Measurements from ENCODE around the gene ENHO. TPM values are rescaled to one million over a fixed set of nuclear protein-coding genes. Genes with fewer than 3 reads are reported as not detected.
A peak's percentile ranks its signal among the peaks of the same experiment; 100 is the strongest.

Gene ENHO
- total RNA-seq, 2 experiments from 2014 or later, result not detected

DNA sequence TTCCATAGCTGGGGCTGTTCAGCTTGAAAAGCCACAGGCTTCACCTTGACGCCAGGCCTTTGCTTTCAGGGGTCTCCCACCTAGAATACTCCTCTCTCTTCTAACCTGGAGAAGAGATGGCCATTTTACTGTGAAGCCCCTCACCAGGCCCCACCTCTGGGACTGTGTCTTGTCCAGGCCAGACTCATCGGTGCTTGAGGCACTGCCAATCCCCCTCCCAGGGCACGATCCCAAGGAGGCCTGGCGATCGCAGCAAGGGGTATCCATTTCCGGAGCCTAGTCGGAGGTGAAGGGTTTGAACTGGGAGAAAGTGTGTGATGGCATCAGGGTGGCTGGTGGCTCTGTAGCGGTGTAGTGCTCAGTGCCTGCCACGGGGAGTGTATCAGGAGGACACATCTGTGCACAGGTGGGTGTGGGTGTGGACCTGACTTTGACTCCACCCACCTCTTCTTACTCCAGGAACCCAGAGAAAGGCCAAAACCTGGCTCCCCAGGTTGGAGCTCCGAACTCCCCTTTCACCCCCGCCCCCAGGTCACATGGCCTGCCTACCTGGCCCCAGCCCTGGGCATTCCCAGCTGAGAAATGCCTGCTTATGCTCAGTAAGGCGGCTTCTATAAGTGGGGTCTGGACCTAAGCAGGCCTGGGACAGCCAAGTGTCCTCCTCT, 27.4 kb upstream of the ENHO start:
- POLR2A ChIA-PET, result no interaction called here
- H3K36me3 Mint-ChIP-seq (ENCODE audit: low read depth), result no peaks in the 10 kb centered on the region
- peaks cover 15% of the 10 kb centered on the region for H3K27me3 Mint-ChIP-seq
- no peak overlapping the region for H3K4me3 Mint-ChIP-seq
- CTCF ChIA-PET, result interaction anchor here (1.1 kb wide), 1 partner anchor 146 kb away, joined by 3 read pairs; no protein-coding TSS in a partner anchor
- ATAC-seq, result no peak
- H3K9me3 Mint-ChIP-seq, result no peaks in the 10 kb centered on the region
- DNase-seq, result no peak
- TF ChIP-seq, protein P1, sequence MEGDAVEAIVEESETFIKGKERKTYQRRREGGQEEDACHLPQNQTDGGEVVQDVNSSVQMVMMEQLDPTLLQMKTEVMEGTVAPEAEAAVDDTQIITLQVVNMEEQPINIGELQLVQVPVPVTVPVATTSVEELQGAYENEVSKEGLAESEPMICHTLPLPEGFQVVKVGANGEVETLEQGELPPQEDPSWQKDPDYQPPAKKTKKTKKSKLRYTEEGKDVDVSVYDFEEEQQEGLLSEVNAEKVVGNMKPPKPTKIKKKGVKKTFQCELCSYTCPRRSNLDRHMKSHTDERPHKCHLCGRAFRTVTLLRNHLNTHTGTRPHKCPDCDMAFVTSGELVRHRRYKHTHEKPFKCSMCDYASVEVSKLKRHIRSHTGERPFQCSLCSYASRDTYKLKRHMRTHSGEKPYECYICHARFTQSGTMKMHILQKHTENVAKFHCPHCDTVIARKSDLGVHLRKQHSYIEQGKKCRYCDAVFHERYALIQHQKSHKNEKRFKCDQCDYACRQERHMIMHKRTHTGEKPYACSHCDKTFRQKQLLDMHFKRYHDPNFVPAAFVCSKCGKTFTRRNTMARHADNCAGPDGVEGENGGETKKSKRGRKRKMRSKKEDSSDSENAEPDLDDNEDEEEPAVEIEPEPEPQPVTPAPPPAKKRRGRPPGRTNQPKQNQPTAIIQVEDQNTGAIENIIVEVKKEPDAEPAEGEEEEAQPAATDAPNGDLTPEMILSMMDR (IDR thresholded peaks at IDR 0.05), result no peak
- H3K27ac Mint-ChIP-seq, result no peak overlapping the region
- H3K4me1 Mint-ChIP-seq (ENCODE audit: low read depth), result no peaks in the 10 kb centered on the region
- intact Hi-C loops (cut with micrococcal nuclease), result no loop called here

DNA sequence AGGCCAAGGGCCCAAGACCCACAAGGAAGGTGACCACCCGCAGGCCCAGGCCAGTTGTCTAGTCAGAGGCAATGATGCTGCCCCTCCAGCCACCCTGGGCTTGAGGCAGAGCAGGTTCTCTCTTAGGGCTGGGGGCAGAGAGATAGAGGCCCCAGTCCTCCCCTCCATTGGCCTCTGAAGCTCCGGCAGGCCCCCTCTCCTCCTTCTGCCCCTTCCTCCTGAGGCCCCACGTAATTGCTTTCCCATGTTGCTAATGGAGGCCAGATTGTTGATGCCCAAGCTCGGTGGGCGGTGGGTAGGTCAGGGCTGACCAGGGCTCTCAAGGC, 26.6 kb upstream of the ENHO start:
- Mint-ChIP-seq H3K4me1 (ENCODE audit: low read depth) (no peaks in the 10 kb centered on the region), H3K27ac (no peak overlapping the region), H3K27me3 (peaks cover 15% of the 10 kb centered on the region), H3K9me3 (no peaks in the 10 kb centered on the region), H3K36me3 (ENCODE audit: low read depth) (no peaks in the 10 kb centered on the region), H3K4me3 (no peak overlapping the region)
- CTCF ChIA-PET, result interaction anchor here (1.1 to 2.4 kb wide), 2 partner anchors 45 to 145 kb away, joined by 3 to 10 read pairs; no protein-coding TSS in a partner anchor
- intact Hi-C loops (cut with micrococcal nuclease), result loop anchor here (5.0 kb wide), 1 partner anchor 43 kb away; no protein-coding TSS in a partner anchor
- TF ChIP-seq, protein P1 (IDR thresholded peaks at IDR 0.05), result no peak
- POLR2A ChIA-PET, result no interaction called here
- DNase-seq (no peak), ATAC-seq (no peak)

DNA sequence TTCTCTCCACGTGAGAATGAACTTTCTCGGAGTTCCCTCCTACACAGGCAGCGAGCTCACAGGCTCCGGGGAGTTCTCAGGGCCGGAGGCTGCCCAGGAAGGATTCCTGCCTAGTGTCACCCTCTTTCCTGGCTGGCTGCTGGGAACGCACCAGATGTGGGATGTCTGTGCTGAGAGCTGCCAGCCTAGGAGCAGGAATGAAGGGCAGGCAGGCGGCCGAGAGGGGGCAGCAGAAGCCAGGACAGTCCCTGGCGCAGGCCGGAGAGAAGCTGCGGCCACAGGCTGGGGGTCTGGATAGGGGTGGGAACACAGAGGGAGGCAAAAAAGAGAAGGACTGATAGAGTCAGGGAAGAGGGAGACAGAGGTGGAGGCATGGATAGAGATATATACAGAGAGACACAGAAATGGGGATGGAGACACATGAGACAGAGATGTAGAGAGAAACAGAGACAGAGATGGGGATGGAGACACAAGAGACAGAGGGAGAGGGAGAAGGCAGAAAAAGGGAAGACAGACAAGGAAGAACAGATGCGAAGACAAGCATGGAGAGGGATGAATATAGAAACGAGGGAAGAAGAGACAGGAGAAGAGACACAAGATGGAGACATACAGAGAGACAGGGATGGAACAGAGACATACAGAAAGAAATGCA, 25.3 kb upstream of the ENHO start:
- no peaks in the 10 kb centered on the region for H3K4me1 Mint-ChIP-seq (ENCODE audit: low read depth)

DNA sequence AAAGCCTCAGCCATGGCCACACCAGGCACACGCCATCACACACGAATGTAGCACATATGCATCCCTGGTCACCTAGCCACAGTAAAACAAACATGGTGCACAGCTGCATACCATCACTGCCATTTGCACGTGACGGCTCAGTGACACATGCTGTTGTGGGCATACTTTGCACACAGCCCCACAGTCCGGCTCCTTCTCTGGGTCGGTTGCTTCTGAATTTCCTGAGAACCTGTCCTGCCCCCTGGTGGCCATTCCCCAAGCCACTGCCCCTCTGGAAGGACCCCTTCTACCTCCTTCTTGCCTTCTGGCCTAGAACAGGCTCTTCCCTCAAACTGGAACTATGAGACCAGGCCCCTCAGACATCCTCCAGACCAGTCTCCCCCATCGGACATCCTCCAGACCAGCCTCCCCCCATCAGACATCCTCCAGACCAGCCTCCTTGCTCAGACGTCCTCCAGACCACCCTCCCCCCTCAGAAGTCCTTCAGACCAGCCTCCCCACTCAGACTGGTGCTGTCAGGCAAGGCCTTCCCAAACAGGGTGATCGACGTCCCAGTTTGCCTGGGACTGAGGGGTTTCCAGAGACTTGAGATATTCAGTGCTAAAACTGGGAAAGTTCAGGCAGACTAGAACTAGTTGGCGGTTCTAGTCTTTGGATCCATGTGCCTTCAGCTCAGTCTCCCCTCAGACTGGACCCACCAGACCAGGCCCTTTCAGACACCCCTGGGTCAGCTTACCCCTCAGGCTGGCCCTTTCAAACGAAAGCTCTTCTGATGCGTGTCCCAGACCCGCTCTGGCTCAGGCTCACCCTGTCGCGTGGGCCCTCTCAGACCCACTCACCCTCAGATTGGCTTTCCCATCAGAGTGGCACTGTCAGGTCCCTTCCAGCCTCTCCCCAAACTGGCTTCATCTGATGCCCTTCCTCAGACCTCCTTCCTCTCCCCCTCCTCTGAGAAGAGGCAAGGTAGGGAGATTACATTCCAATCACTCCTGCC, 24.3 kb upstream of the ENHO start:
- intact Hi-C loops (cut with micrococcal nuclease), result loop anchor here (5.0 kb wide), 1 partner anchor 45 kb away; no protein-coding TSS in a partner anchor
- ATAC-seq, result peak; percentile 83
- CTCF ChIA-PET, result interaction anchor here (0.7 to 2.9 kb wide), 26 partner anchors 9 to 166 kb away, joined by 3 to 24 read pairs (median 5); no protein-coding TSS in a partner anchor

More for the DNA sequence above, 25.3 kb upstream of the ENHO start:
- DNase-seq, result peak; percentile 65
- Mint-ChIP-seq H3K9me3 (no peaks in the 10 kb centered on the region), H3K36me3 (ENCODE audit: low read depth) (no peaks in the 10 kb centered on the region), H3K27me3 (peaks cover 15% of the 10 kb centered on the region), H3K27ac (no peak overlapping the region), H3K4me3 (no peak overlapping the region)
- peak; percentile 69 for ATAC-seq
- intact Hi-C loops (cut with micrococcal nuclease), result loop anchor here (5.0 kb wide), 1 partner anchor 44 kb away; no protein-coding TSS in a partner anchor
- POLR2A ChIA-PET, result interaction anchor here (0.6 kb wide), 1 partner anchor 270 kb away, joined by 3 read pairs; no protein-coding TSS in a partner anchor
- CTCF ChIA-PET, result interaction anchor here (0.7 to 2.9 kb wide), 24 partner anchors 10 to 167 kb away, joined by 3 to 24 read pairs (median 5); no protein-coding TSS in a partner anchor
- TF ChIP-seq, protein P1 (IDR thresholded peaks at IDR 0.05), result peak; percentile 87

More for the DNA sequence above, 24.3 kb upstream of the ENHO start:
- POLR2A ChIA-PET, result no interaction called here
- Mint-ChIP-seq H3K36me3 (ENCODE audit: low read depth) (no peaks in the 10 kb centered on the region), H3K27ac (no peak overlapping the region), H3K4me1 (ENCODE audit: low read depth) (no peaks in the 10 kb centered on the region), H3K27me3 (peaks cover 15% of the 10 kb centered on the region), H3K9me3 (no peaks in the 10 kb centered on the region), H3K4me3 (no peak overlapping the region)
- TF ChIP-seq, protein P1 (IDR thresholded peaks at IDR 0.05), result peak; percentile 49
- peak; percentile 89 for DNase-seq

Measured in activated CD8-positive, alpha-beta T cell treated with anti-CD3 and anti-CD28 coated beads for 36 hours (primary cell).